GM21367 (cell line): ENCODE data around the gene TRMT1.

Experiments
- ATAC-seq: cut with Tn5 transposase; IDR thresholded peaks from one replicate; pipeline ENCODE4 v1.9.1; 2021; ENCODE audit not compliant: unreplicated experiment

Gene TRMT1

GRCh38 chr19:13092606-13093235, 23.8 kb downstream of the TRMT1 start:
- no peak for ATAC-seq

- ATAC-seq = no peak
Measured at GRCh38 chr19:13092158-13092543, 24.4 kb downstream of the TRMT1 start.

DNA sequence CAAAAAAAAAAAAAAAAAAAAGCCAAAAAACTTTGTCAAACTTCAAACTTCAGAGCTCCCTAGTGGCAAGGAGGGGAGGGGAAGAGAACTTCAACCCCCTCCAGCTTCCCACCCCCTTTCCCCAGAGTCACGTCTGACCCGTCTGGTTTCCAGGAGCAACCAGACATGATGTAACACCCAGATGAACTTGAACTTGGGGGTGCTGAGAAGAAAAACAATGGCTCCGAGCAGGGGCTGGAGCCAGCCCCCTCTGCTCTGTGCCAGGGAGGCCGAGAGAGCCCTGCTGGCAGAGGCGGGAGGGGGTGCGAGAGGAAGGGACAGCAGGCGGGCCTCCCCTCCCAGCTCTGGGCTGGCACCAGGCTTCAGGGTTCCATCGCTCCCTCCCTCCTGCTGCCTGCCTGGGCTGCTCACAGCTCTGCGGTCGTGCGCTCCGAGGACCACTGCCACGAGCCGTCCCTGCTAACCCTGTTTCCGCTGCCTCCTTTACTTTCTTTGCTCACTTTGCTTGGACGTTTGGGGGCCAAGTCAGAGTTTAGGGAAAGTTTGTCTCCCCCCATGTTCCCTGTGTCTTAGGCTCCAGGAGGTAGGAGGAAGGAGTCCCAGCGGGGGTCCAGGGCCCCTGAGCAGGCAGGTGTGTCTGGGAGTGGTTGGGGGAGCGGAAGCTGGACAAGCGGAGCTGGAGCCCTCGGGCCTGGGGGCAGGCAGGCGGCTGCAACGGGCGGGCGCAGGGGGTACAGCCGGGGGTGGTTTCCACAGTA, 25.0 kb downstream of the TRMT1 start:
- no peak for ATAC-seq

- ATAC-seq = no peak
Measured at GRCh38 chr19:13090511-13091231, 25.9 kb downstream of the TRMT1 start.

DNA sequence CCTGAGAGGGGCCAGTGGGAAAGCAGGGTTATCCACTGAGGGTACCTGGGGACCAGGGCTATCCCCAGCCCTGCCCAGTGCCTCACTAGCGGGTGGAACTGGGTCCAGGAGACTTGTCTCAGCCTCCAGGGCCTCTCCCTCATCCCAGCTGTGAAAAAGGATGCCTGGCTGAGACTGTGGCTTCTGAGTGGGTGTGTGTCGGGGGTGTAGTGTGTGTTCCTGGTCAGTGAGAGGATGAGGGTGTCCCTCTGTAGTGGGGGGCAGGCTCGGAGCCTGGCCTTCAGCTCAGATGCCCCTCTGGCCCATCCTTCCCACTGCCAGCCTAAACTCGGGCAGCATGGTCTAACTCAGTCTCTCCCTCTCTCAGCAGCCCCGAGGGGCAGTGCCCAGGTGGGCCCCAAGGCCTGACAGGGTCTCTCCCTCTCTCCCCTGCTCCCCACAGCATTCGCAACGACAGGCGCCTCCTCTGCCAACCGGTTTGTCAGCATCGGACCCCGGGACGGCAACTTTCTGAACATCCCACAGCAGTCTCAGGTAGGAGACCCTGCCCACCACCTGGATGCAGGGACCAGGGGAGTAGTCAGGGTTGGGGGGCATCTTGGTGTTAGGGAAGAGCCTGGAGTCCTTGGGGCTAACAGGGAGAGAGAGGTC, 26.6 kb downstream of the TRMT1 start:
- no peak for ATAC-seq

DNA sequence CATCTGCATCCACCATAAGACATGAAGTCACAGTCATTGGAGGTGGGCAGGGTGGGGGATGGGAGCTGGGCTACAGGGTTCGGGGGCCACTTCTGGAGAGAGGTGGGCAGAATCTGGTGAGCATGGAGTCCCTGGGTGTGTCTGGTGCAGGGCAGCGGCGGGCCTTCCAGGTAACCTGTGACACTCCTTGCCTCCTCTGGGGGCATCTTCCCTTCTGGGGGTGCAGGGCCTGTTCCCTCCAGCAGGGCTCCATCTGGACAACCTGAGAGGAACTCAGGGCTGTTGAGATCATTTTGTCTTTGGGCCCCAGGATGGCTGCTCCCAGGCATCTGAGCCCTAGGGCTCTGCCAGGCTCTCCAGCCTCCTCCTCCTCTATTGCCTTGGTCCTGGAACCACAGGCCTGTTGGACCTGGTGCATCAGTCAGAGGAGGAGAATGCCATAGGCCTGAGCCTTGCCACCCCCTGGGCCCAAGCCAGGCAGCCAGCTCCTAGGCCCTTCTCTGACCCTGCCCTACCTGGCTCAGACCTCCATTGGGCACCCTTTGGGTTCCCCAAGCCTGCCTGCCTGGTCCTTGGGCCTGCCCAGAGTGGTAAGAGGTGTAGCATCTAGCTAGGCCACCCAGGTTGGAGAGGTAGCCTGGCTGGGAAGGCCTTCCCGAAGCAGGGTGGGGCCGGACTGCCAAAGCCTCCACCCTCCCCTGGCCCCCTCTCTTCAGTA, 27.2 kb downstream of the TRMT1 start:
- ATAC-seq = no peak

DNA sequence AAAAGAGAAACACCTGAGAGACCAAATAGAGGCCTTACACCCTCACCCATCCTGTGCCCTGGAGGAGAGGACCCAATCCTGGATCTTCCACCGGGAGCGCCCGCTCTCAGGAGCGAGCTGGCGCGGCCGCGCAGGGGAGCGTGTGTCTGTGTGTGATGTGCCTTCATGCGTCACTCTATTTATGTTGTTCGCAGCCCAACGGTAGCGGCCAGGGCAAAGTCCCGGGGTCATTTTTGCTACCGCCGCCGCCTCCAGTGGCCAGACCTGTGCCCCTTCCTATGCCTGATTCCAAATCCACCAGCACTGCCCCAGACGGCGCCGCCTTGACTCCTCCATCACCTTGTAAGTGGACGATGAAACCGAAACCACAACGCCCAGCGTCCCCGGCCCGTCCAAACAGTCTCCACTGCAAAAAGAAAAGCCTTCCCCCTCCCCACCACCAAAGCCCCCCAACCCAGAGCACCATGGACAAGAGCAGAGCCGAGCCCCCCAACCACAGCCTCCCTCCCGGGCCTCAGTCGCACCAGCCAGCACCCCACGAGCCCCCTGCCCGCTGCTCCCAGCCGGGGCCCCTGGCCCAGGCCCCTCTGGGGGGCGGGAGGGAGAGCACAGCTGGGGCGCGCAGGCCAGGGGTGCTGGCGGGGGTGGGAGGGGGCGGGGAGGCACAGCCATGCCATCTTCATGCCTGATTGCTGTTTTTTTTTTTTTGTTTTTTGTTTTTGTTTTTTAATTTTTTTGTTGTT, 28.6 kb downstream of the TRMT1 start:
- no peak for ATAC-seq

- ATAC-seq = no peak
Measured at GRCh38 chr19:13087295-13087694, 29.2 kb downstream of the TRMT1 start.

- ATAC-seq = no peak
Measured at GRCh38 chr19:13086341-13086740, 30.2 kb downstream of the TRMT1 start.

- ATAC-seq = no peak
Measured at GRCh38 chr19:13085666-13086065, 30.9 kb downstream of the TRMT1 start.

DNA sequence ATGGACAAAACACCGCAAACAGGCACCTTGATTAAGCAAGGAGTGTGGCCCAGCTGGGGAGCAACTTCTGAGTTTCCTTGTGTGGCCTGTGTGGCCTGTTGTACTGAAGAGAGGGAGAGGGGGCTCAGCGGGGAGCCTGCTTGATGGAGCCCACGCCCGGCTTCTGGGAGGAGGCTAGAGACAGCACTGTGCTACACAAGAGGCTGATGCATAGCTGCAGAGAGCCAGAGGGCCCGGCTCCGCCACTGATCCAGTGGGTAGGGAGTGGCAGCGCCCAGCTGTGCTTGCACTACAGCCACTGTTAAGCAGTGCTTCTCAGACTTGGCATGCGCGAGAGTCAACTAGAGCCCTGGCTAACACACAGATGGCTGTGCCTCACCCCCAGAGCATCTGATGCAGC, 32.9 kb downstream of the TRMT1 start:
- no peak for ATAC-seq

GRCh38 chr19:13083008-13083404, 33.5 kb downstream of the TRMT1 start:
- ATAC-seq = no peak

- ATAC-seq = no peak
Measured at GRCh38 chr19:13082192-13083007, 34.1 kb downstream of the TRMT1 start.

DNA sequence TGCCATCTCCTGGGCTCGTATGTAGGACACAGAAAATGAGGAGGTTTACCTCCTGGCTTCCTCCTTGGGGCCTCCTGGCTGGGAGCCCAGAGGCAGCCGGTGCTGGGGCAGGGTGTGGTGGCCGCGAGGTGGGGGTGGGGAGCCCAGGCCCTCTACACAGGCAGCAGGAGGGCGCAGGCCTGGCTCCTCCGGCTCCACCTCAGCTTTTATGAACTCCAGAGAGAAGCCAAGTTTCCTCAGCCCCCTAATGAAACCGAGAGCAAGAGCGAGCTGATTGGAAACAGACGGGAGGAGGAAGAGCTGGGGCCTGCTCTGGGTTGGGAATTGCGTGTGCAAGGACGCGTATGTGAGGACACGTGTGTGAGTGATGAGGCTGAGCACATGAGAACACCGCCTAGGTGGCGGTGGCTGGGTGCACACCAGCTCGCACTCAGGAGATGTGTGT, 37.0 kb downstream of the TRMT1 start:
- no peak for ATAC-seq

- no peak for ATAC-seq
Measured at GRCh38 chr19:13078897-13079541, 37.5 kb downstream of the TRMT1 start.

DNA sequence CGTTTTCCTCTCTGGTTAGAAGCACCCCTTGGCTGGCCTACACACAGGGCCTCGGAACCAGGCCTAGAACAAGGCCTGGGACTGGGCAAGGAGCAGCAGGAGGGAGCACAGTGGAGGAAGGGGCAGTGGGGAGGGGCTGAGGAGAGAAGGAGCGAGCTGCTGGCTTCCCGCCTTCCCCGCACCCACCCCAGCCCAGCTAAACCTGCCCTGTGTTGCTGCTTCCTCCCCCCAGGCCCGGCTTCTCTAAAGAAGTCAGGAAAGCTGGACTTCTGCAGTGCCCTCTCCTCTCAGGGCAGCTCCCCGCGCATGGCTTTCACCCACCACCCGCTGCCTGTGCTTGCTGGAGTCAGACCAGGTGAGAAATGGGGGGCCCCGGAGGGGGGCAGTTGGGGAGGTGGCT, 38.2 kb downstream of the TRMT1 start:
- no peak for ATAC-seq

GRCh38 chr19:13077240-13077639, 39.3 kb downstream of the TRMT1 start:
- no peak for ATAC-seq

DNA sequence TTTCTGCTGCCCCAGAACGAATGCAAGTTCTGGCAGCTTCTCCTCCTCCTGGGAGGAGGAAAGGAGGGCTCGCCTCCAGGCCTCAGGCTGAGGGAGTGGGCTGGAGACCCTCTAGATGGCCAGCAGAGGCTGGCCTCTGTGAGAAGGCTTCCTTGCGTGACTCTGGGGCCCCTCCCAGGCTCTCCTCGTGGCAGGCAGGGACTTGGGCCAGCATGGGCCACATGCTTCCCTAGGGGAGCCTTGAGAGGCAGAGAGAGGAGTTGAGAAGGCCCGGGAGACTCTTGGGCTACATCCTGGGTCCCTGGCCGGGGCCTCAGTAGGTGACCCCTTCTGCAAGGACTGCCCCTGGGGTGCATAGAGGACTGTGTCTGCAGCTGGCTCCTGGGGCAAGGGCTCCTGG, 39.8 kb downstream of the TRMT1 start:
- no peak for ATAC-seq

GRCh38 chr19:13076320-13076719, 40.2 kb downstream of the TRMT1 start:
- ATAC-seq = no peak
